Smooth muscle cell (in vitro differentiated cells): ENCODE measurements around the gene GPI. TPM values are rescaled to one million over a fixed set of nuclear protein-coding genes. Genes with fewer than 3 reads are reported as not detected.

Experiments used
- DNase-seq: peaks from one replicate; lab custom pipeline; 2025; ENCODE audit not compliant: unreplicated experiment; lab: John Stamatoyannopoulos, UW
- H2AFZ ChIP-seq: fragments of 200-600 bp; sonication (generic); 2 replicates; pipeline ENCODE4 v1.6.0; 2016; ENCODE audit warnings: antibody characterized with exemption, low read depth, mild to moderate bottlenecking
- H3F3A ChIP-seq: fragments of 200-600 bp; sonication (generic); 2 replicates; pipeline ENCODE4 v1.6.0; 2017; ENCODE audit warnings: antibody characterized with exemption, low read depth
- H3K27ac ChIP-seq: fragments of 200-600 bp; sonication (generic); 2 replicates; pipeline ENCODE4 v1.5.1; 2016; ENCODE audit warnings: low read depth, mild to moderate bottlenecking
- H3K27me3 ChIP-seq: fragments of 200-600 bp; sonication (generic); 2 replicates; pipeline ENCODE4 v1.6.1; 2016; ENCODE audit warnings: low read depth, mild to moderate bottlenecking
- H3K36me3 ChIP-seq: fragments of 200-600 bp; sonication (generic); 2 replicates; pipeline ENCODE4 v1.5.1; 2016; ENCODE audit warnings: low read depth
- H3K4me1 ChIP-seq: fragments of 200-600 bp; sonication (generic); 2 replicates; pipeline ENCODE4 v1.5.1; 2016; ENCODE audit warnings: low read depth
- H3K4me2 ChIP-seq: fragments of 200-600 bp; sonication (generic); 2 replicates; pipeline ENCODE4 v1.6.0; 2016; ENCODE audit warnings: mild to moderate bottlenecking
- H3K4me3 ChIP-seq: fragments of 200-600 bp; sonication (generic); 2 replicates; pipeline ENCODE4 v1.5.1; 2016; ENCODE audit warnings: mild to moderate bottlenecking
- H3K79me2 ChIP-seq: fragments of 200-600 bp; sonication (generic); 2 replicates; pipeline ENCODE4 v1.6.0; 2016; ENCODE audit warnings: low read depth, mild to moderate bottlenecking
- H3K9ac ChIP-seq: fragments of 200-600 bp; sonication (generic); 2 replicates; pipeline ENCODE4 v1.6.0; 2016; ENCODE audit warnings: low read depth
- H3K9me3 ChIP-seq: fragments of 200-600 bp; sonication (generic); replicated peaks from 2 replicates; pipeline ENCODE4 v1.5.1; 2016; ENCODE audit warnings: low read depth
- H4K20me1 ChIP-seq: fragments of 200-600 bp; sonication (generic); 2 replicates; pipeline ENCODE4 v1.6.0; 2016; ENCODE audit warnings: low read depth
- WGBS: methylation state at CpG from one replicate; pipeline ENCODE4 v1.1.7; 2016; ENCODE audit warnings: low lambda C conversion rate; 5-methylcytosine and 5-hydroxymethylcytosine counted together
- polyA plus RNA-seq: library from polyadenylated mRNA; unstranded; fragments of >200 nt; fragmentation: Nextera tagmentation; extraction: Ambion mirVana; gene quantifications from 2 replicates; pipeline ENCODE4 v1.2.1, GENCODE V29; 2016
- total RNA-seq: library from RNA; depleted of rRNA; stranded (reverse); fragments of >200 nt; gene quantifications from 2 replicates; pipeline ENCODE4 v1.2.3, GENCODE V29; 2014
- TF ChIP-seq, protein P1 (sequence below): fragments of 200-600 bp; sonication (generic); IDR thresholded peaks from 2 replicates; pipeline ENCODE4 v1.5.1; 2017; ENCODE audit warnings: borderline replicate concordance, mild to moderate bottlenecking, antibody characterized with exemption; ENCODE audit not compliant: insufficient read depth, poor library complexity, severe bottlenecking

GPI gene
- total and polyA plus RNA-seq, 2 experiments from 2014 or later: 132 to 233 TPM

DNA sequence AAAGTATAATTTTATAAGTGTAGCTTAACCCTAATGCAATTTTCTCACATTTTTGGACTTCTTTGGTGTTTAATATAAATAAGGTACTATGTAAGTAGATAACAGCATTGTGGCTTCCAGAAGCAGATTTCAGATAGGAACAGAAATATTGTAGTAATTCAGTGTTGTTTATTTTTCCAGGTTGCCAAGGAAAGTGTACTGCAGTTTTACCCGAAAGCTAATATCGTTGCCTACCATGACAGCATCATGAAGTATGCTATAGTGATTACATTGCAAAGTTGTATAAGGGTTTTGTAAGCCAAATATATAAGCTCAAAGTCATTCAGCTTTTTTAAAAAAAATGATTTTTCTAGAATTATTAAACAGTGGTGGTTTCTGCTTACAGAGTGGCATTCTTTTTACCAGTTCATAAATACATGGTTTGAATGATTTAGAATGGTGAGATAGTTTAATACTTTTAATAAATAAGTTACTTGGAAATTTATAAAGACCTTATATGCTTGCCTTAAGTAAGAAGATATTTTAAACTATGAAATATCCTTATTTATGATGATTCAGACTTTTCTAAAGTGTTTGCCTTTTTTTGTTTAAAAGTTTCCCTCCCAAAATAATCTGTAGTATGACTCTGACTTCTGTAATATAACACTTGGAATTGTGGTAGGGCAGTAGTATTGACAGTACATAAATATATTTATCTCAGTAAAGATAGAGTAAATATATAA is 66.8 kb downstream of the GPI start:
- H3K4me2 ChIP-seq: peak overlapping the region; percentile 98
- H4K20me1 ChIP-seq: peaks cover 80% of the 10 kb centered on the region
- H3F3A ChIP-seq: peaks cover 4% of the 10 kb centered on the region
- peaks cover 27% of the 10 kb centered on the region for H3K4me1 ChIP-seq
- no peaks in the 10 kb centered on the region for H3K27me3 ChIP-seq
- H3K9ac ChIP-seq: peak overlapping the region; percentile 13
- H3K27ac ChIP-seq: peak overlapping the region; percentile 90
- no peaks in the 10 kb centered on the region for H3K9me3 ChIP-seq
- no peak overlapping the region for H3K4me3 ChIP-seq
- H3K79me2 ChIP-seq: peaks cover 86% of the 10 kb centered on the region
- DNase-seq: no peak
- H2AFZ ChIP-seq: no peak overlapping the region
- TF ChIP-seq, protein P1, sequence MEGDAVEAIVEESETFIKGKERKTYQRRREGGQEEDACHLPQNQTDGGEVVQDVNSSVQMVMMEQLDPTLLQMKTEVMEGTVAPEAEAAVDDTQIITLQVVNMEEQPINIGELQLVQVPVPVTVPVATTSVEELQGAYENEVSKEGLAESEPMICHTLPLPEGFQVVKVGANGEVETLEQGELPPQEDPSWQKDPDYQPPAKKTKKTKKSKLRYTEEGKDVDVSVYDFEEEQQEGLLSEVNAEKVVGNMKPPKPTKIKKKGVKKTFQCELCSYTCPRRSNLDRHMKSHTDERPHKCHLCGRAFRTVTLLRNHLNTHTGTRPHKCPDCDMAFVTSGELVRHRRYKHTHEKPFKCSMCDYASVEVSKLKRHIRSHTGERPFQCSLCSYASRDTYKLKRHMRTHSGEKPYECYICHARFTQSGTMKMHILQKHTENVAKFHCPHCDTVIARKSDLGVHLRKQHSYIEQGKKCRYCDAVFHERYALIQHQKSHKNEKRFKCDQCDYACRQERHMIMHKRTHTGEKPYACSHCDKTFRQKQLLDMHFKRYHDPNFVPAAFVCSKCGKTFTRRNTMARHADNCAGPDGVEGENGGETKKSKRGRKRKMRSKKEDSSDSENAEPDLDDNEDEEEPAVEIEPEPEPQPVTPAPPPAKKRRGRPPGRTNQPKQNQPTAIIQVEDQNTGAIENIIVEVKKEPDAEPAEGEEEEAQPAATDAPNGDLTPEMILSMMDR: no peak
- WGBS: 78% methylated on average over 2 of the region's 2 CpGs
- peaks cover 6% of the 10 kb centered on the region for H3K36me3 ChIP-seq

DNA sequence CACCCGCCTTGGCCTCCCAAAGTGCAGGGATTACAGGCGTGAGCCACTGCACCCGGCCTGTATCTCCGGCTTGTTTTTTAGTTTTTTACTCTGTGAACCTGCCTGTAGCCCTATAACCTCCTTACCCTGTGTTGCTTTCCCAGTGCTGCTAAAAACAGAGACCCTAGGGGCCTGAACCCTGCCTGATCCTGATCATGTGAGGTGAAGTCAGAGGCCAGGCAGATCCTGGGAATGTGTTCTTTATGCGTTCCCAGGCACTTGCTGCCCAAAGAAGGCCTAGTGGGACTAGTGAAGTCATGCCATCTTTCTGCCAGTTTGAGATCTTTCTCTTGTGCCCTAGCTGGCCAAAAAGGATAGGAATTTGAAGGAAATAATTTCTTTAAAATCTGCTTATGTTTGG is 67.8 kb downstream of the GPI start:
- TF ChIP-seq, protein P1: no peak
- DNase-seq: no peak
- Histone ChIP-seq H2AFZ (no peak overlapping the region), H3K9ac (no peak overlapping the region), H4K20me1 (peaks cover 90% of the 10 kb centered on the region), H3K9me3 (no peaks in the 10 kb centered on the region), H3K79me2 (peaks cover 86% of the 10 kb centered on the region), H3K4me2 (no peak overlapping the region), H3K36me3 (peaks cover 6% of the 10 kb centered on the region), H3K4me1 (peaks cover 24% of the 10 kb centered on the region), H3K27ac (no peak overlapping the region), H3K4me3 (no peak overlapping the region), H3K27me3 (no peaks in the 10 kb centered on the region), H3F3A (no peaks in the 10 kb centered on the region)
- WGBS: 94% methylated on average over 5 of the region's 5 CpGs

DNA sequence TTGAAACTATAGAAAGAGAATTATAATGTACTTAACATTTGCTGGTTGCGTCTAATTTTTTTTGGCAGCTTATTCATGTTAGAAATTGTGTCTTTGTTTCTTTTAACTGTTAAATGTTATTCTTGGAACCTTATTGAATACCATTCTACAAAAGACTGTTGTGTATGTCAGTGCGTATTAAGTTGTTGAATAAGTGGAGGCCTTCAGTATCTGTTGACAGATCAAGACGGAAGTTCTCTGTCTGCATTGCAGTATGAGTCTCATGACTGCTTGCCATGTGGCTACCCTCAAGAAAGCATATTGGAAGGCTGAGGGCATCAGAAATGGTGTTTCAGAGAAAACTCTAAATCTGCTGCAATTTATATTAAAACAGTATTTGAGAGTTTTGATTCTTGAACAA is 71.7 kb downstream of the GPI start:
- no peaks in the 10 kb centered on the region for H3F3A ChIP-seq
- H2AFZ ChIP-seq: no peak overlapping the region
- H3K27me3 ChIP-seq: no peaks in the 10 kb centered on the region
- no peak for DNase-seq
- H3K79me2 ChIP-seq: peaks cover 73% of the 10 kb centered on the region
- H3K27ac ChIP-seq: no peak overlapping the region
- H3K4me1 ChIP-seq: no peaks in the 10 kb centered on the region
- TF ChIP-seq, protein P1: no peak
- no peak overlapping the region for H3K9ac ChIP-seq
- H3K4me3 ChIP-seq: no peak overlapping the region
- no peak overlapping the region for H3K4me2 ChIP-seq
- no peaks in the 10 kb centered on the region for H3K9me3 ChIP-seq
- peaks cover 23% of the 10 kb centered on the region for H3K36me3 ChIP-seq
- H4K20me1 ChIP-seq: peaks cover 95% of the 10 kb centered on the region
- 100% methylated on average over 3 of the region's 3 CpGs for WGBS

DNA sequence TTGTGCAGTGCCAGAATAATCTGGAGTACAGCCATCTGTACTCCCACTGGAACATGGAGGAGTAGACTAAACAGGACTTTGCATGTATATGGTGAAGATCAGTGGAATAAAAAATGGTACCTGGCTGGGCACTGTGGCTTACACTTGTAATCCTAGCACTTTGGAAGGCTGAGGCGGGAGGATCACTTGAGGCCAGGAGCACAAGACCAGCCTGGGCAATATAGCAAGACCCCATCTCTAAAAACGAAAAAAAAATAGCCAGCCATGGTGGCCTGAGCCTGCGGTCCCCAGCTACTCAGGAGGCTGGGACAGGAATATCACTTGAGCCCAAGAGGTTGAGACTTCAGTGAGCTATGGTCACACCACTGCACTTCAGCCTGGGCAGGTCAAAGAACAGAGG is 83.2 kb downstream of the GPI start:
- 97% methylated on average over 3 of the region's 3 CpGs for WGBS
- H3K4me1 ChIP-seq: no peaks in the 10 kb centered on the region
- H3K4me2 ChIP-seq: no peak overlapping the region
- H3K27me3 ChIP-seq: no peaks in the 10 kb centered on the region
- no peak overlapping the region for H3K27ac ChIP-seq
- no peak overlapping the region for H3K9ac ChIP-seq
- no peak overlapping the region for H2AFZ ChIP-seq
- H3F3A ChIP-seq: no peaks in the 10 kb centered on the region
- H4K20me1 ChIP-seq: peaks cover 29% of the 10 kb centered on the region
- H3K79me2 ChIP-seq: peaks cover 11% of the 10 kb centered on the region
- TF ChIP-seq, protein P1: no peak
- peaks cover 23% of the 10 kb centered on the region for H3K36me3 ChIP-seq
- DNase-seq: no peak
- H3K9me3 ChIP-seq: no peaks in the 10 kb centered on the region
- no peak overlapping the region for H3K4me3 ChIP-seq
